ENCODE data around the gene EXOC2. TPM values are rescaled to one million over a fixed set of nuclear protein-coding genes. Genes with fewer than 3 reads are reported as not detected.

Gene EXOC2
- total RNA-seq, 1 donor from 2014 or later, result 31.3 TPM

- Mint-ChIP-seq H3K4me1 (ENCODE audit: low read depth, unreplicated experiment) (no peaks in the 10 kb centered on the region), H3K27ac (ENCODE audit: unreplicated experiment) (no peak overlapping the region), H3K9me3 (ENCODE audit: unreplicated experiment) (no peaks in the 10 kb centered on the region), H3K27me3 (ENCODE audit: unreplicated experiment) (peaks cover 2% of the 10 kb centered on the region), H3K36me3 (ENCODE audit: unreplicated experiment) (peaks cover 3% of the 10 kb centered on the region), H3K4me3 (ENCODE audit: unreplicated experiment) (no peak overlapping the region)
- TF ChIP-seq CTCF (IDR thresholded peaks at IDR 0.05; ENCODE audit: partially characterized antibody, unreplicated experiment), result no peak
- DNase-seq, result no peak
Observed at GRCh38 chr6:435441-436307, 257.3 kb downstream of the EXOC2 start.

Other genes starting within 250 kb of the EXOC2 start
- 1.1 TPM for gene HUS1B, start 36.0 kb downstream of the EXOC2 start, total RNA-seq (ENCODE audit: unreplicated experiment)